Globus pallidus (tissue), 1 donor: ENCODE data around the gene AP5S1.
"Not testable (repeated sequence)": the region's sequence is repeated elsewhere in the genome, so short reads cannot be mapped to it uniquely, and the experiment has no call there.

Source experiments
- DNase-seq: peaks from one replicate; pipeline ENCODE4 v3.0.0-alpha.2; 2015; ENCODE audit warnings: low spot score

The AP5S1 gene

DNA sequence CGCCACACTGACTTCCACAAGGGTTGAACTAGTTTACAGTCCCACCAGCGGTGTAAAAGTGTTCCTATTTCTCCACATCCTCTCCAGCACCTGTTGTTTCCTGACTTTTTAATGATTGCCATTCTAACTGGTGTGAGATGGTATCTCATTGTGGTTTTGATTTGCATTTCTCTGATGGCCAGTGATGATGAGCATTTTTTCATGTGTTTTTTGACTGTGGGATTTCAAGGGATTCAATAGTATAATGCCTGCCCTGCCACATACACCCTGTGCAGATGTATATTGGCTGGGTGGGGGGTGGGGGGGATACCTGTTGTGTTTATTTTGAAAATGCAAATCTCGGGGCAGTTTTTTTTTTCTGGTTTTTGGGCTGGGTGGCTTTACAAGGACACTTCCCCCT lies 26.2 kb upstream of the AP5S1 start:
- DNase-seq: not testable (repeated sequence)

GRCh38 chr20:3794701-3795420 lies 25.5 kb upstream of the AP5S1 start:
- DNase-seq: no peak

DNA sequence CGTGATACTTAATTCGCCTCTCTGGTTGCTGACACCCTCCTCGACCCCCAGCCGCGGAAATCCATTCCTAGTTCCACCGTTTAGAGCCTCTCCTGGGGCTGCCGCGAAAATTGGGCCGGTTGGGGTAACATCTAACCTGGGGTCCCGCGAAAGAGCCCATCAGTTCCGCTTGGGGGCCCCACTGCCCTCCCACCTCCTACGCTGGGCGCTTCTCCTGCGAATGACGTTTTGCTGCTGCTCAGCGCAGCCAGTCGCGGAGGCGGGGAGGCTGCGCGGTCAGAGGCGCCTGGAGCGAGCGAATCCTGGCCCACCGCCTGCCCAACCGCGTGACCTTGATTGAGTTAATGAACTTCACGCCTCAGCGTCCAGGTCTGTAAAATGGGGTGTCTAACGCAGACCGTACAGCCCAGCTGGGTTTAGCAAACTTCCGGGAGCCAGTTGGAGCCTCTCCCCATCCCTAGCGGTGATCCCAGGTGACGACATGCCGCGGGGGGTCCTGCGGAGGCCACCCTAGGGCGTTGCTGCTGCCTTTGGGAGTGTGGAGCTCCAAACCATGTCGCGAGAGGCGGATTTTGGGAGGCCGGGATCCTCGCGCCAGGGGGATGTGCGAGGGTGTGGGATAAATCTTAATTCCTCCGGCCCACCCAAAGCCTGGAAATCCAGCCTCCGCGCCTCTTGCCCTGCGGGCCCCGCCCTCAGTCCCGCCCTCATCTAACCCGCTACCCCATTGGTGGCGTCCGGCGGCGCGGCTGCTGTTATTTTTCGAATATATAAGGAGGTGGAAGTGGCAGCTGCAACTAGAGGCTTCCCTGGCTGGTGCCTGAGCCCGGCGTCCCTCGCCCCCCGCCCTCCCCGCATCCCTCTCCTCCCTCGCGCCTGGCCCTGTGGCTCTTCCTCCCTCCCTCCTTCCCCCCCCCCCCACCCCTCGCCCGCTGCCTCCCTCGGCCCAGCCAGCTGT lies 24.6 kb upstream of the AP5S1 start, which contains the start of gene CDC25B:
CDC25B (plus strand) TSS at position 800 of the 958 bp plus-strand sequence. CDS start 222 bp downstream, outside the sequence.
- peak; percentile 96 for DNase-seq

DNA sequence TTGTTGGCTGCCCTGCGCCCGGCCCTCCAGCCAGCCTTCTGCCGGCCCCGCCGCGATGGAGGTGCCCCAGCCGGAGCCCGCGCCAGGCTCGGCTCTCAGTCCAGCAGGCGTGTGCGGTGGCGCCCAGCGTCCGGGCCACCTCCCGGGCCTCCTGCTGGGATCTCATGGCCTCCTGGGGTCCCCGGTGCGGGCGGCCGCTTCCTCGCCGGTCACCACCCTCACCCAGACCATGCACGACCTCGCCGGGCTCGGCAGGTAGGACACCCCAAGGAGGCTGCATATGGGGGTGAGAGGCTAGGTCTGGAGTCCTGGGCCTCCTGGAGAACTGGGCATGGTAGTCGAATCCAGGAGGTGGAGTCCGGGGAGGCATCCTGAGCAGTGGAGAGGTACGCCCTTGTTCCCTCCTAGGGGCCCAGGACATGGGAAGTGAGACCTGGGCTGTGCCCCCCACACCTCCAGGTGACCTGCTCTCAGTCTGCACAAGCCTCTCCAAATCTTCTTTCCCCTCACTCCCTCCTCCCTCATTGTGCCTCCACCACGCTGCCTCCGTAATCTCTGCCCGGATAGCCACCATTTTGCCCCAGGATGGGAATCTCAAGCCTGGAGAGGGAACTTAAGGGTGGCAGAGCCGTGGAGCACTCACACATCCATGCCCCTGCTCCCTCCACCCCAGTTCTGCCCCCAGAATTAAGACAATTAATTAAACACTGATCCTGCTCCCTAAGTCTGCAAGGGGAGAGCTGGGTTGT lies 23.7 kb upstream of the AP5S1 start:
- no peak for DNase-seq

- DNase-seq: no peak
These were observed 23.2 kb upstream of the AP5S1 start for GRCh38 chr20:3797226-3797545.

- DNase-seq: no peak
These were observed 22.6 kb upstream of the AP5S1 start for GRCh38 chr20:3797592-3798372.

DNA sequence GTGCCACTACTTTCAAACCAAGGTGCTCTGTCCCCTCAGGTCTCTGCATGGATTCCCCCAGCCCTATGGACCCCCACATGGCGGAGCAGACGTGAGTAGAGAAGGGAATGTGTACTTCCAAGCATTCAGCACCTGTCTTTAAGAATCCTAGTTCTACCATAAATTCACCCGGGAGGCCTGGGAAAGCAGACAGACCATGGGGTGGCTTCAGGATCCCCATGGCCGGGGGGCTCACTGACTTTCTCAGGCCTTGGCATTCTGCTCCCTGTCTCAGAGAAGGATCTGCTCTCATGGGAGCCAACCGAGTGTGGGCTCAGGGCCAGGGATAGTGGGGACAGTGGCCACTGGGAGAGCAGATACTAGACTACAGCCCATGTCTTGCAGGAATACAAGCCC lies 22.0 kb upstream of the AP5S1 start:
- DNase-seq: peak; percentile 65

GRCh38 chr20:3798908-3799248 lies 21.5 kb upstream of the AP5S1 start:
- DNase-seq: no peak

DNA sequence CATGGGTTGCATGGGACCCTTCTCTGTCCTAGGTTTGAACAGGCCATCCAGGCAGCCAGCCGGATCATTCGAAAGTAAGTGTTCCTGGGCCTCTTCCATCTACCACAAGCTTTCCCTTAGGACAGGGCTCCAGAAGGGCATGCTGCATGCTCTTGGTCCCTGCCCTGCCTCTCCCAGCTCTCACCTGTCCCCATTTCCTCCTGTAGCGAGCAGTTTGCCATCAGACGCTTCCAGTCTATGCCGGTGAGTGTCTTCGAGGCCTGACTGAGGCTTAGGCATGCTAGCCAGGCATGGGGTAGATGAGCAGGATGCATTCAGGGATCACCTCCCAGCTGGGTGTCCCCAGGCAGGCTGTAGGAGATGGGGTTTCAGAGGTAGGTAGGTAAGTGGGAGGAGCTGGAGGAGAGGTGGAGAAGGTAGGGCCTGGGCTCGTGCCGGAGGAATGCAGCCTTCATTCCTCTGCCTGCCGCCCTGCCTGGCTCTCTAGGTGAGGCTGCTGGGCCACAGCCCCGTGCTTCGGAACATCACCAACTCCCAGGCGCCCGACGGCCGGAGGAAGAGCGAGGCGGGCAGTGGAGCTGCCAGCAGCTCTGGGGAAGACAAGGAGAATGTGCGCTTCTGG lies 20.0 kb upstream of the AP5S1 start:
- no peak for DNase-seq

GRCh38 chr20:3800878-3801260 lies 19.5 kb upstream of the AP5S1 start:
- no peak for DNase-seq

DNA sequence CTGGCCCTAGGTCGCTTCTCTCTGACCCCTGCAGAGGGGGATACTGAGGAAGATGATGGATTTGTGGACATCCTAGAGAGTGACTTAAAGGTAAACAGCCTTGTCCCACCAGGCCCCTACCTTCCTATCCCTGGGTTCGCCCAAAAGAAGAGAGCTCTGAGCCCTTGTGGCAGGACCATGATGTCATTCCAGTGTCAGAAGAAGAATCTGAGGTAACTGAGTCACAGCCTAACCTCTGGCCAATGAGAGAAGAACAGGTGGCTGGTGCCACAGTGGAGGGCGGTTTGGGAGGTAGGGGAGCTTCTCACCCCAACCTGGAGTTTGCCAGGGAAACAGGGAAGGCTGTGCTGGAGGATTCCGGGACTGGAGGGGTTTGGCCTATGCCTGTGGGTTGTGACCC lies 19.0 kb upstream of the AP5S1 start:
- DNase-seq: no peak

- DNase-seq: no peak
These were observed 18.5 kb upstream of the AP5S1 start for GRCh38 chr20:3801846-3802245.

DNA sequence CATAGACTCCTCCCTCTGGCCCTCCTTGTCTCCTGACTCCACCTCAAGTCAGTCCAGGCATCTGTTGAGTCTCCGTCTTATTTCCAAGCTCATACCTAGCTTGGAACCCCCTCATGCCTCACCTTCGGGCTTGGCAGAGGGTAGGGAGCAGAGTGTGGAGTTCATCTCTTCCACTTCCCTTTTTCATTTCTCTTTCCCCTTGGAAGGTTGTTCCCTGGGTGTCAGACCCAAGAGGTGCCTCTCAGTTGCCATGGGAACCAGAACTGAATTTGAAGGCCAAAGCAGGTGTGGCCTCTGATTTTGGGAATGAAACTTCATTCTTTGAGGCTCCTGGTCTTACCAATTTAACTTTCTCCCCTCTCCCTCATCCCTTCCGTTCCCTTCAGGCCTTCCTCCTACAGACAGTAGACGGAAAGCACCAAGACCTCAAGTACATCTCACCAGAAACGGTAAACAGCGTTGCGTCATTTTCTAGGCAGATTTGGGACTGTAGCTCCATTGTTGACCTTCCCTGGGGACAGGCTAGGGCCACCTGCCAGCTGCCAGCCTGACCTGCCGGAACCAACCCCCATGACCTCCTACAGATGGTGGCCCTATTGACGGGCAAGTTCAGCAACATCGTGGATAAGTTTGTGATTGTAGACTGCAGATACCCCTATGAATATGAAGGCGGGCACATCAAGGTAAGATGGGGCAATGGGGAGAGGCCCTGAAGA lies 17.7 kb upstream of the AP5S1 start:
- DNase-seq: no peak

DNA sequence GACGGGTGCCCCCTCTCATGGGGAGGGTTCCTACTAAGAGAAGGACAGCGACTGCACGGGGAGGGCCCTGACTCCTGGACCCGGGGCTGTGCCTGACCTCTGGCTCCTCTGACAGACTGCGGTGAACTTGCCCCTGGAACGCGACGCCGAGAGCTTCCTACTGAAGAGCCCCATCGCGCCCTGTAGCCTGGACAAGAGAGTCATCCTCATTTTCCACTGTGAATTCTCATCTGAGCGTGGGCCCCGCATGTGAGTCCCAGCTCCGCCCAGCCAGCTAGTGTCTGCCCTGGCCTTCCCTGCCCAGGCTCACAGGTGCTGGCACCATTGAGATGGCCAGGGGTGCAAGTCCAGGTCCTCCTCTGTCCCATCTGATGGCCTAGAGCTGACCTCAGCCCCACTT lies 17.1 kb upstream of the AP5S1 start:
- DNase-seq: no peak

DNA sequence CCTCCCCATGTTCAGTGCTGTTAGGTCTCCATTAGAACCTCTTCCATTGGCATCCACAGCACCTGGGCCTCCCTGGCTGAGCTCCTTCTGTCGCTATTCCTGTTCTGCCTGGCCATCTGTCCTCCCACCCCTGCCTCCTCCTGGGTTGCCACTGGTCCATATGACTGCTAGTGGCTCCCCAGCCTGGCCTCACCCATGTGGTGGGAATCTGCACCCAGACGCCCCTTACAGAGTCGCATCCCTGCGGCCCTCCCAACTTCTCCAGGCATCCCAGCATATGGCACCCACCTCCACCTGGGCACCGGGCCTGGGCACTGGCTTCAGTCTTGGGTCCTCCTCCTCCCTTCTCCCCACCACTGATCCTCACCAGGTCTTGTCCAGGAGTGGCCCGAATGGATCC lies 16.5 kb upstream of the AP5S1 start:
- DNase-seq: no peak

DNA sequence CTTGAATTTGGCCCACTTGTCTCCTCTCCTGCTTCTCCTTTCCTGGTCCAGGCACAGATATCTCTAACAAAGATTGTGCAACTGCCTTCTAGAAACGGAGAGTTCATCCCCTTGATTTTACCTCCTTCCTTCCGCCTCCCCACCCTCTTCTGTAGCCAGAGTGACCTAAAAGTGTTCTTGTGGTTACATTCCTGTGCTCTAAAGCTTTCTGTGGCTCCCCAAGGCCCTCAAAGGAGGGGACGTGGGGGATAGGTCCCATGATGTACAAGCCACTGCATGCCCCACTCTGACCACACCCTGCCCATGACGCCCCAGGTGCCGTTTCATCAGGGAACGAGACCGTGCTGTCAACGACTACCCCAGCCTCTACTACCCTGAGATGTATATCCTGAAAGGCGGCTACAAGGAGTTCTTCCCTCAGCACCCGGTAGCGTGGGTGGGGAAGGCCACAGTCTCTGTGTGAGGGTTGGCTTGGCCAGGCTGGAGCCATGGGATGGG lies 16.0 kb upstream of the AP5S1 start:
- no peak for DNase-seq

GRCh38 chr20:3804781-3805180 lies 15.6 kb upstream of the AP5S1 start:
- no peak for DNase-seq

GRCh38 chr20:3808544-3808943 lies 11.8 kb upstream of the AP5S1 start:
- DNase-seq: no peak

- DNase-seq: peak; percentile 95
These were observed 8.7 kb upstream of the AP5S1 start for GRCh38 chr20:3811467-3812258.

GRCh38 chr20:3812259-3812681 lies 8.1 kb upstream of the AP5S1 start:
- DNase-seq: no peak
